Neural progenitor cell (in vitro differentiated cells): ENCODE results near the gene AFF3. TPM values are rescaled to one million over a fixed set of nuclear protein-coding genes. Genes with fewer than 3 reads are reported as not detected.

Experiments used
- DNase-seq: peaks from one replicate; pipeline ENCODE4 v3.0.0-alpha.2; 2016; ENCODE audit warnings: low spot score
- H2AFZ ChIP-seq: fragments of 200-600 bp; sonication (generic); replicated peaks from 2 replicates; pipeline ENCODE4 v1.6.1; 2016; ENCODE audit warnings: antibody characterized with exemption
- H3F3A ChIP-seq: fragments of 200-600 bp; sonication (generic); 2 replicates; pipeline ENCODE4 v1.6.1; 2016; ENCODE audit warnings: antibody characterized with exemption, low read depth
- H3K27ac ChIP-seq: fragments of 200-600 bp; sonication (generic); 2 replicates; pipeline ENCODE4 v1.5.1; 2016; ENCODE audit warnings: mild to moderate bottlenecking
- H3K27me3 ChIP-seq: fragments of 200-600 bp; sonication (generic); 2 replicates; pipeline ENCODE4 v1.6.1; 2016; ENCODE audit warnings: mild to moderate bottlenecking, moderate library complexity
- H3K36me3 ChIP-seq: fragments of 200-600 bp; sonication (generic); 2 replicates; pipeline ENCODE4 v1.5.1; 2016
- H3K4me1 ChIP-seq: fragments of 200-600 bp; sonication (generic); 2 replicates; pipeline ENCODE4 v1.6.1; 2016; ENCODE audit warnings: mixed run types
- H3K4me2 ChIP-seq: fragments of 200-600 bp; sonication (generic); 2 replicates; pipeline ENCODE4 v1.6.1; 2016
- H3K4me3 ChIP-seq: fragments of 200-600 bp; sonication (generic); 2 replicates; pipeline ENCODE4 v1.5.1; 2016
- H3K79me2 ChIP-seq: fragments of 200-600 bp; sonication (generic); 2 replicates; pipeline ENCODE4 v1.6.1; 2016; ENCODE audit warnings: low read depth
- H3K9ac ChIP-seq: fragments of 200-600 bp; sonication (generic); 2 replicates; pipeline ENCODE4 v1.6.1; 2016
- H3K9me3 ChIP-seq: fragments of 200-600 bp; sonication (generic); 2 replicates; pipeline ENCODE4 v1.5.1; 2016; ENCODE audit warnings: low read depth
- H4K20me1 ChIP-seq: fragments of 200-600 bp; sonication (generic); 2 replicates; pipeline ENCODE4 v1.6.1; 2016; ENCODE audit warnings: low read depth
- H3K27ac Mint-ChIP-seq: 3 replicates; pipeline ENCODE4 v1.8.0; 2021; ENCODE audit warnings: mixed read lengths
- H3K27me3 Mint-ChIP-seq: 2 replicates; pipeline ENCODE4 v1.8.0; 2022; ENCODE audit warnings: low read depth, mild to moderate bottlenecking, inconsistent platforms, moderate library complexity, mixed read lengths; ENCODE audit not compliant: insufficient read depth
- H3K36me3 Mint-ChIP-seq: 3 replicates; pipeline ENCODE4 v1.8.0; 2021; ENCODE audit warnings: mixed read lengths
- H3K4me1 Mint-ChIP-seq: 3 replicates; pipeline ENCODE4 v1.8.0; 2021; ENCODE audit warnings: mixed read lengths
- H3K4me3 Mint-ChIP-seq: 3 replicates; pipeline ENCODE4 v1.8.0; 2021; ENCODE audit warnings: mild to moderate bottlenecking, moderate library complexity, mixed read lengths
- H3K9me3 Mint-ChIP-seq: 3 replicates; pipeline ENCODE4 v1.8.0; 2020; ENCODE audit warnings: mixed read lengths
- CTCF ChIP-seq: fragments of 200-600 bp; sonication (generic); IDR thresholded peaks from 2 replicates; pipeline ENCODE4 v1.5.1; 2017; ENCODE audit warnings: antibody characterized with exemption, mild to moderate bottlenecking
- EZH2 ChIP-seq: fragments of 200-600 bp; sonication (generic); IDR thresholded peaks from 2 replicates; pipeline ENCODE4 v1.6.1; 2017; ENCODE audit warnings: antibody characterized with exemption, mild to moderate bottlenecking, moderate library complexity
- EZH2phosphoT487 ChIP-seq: fragments of 200-600 bp; sonication (generic); IDR thresholded peaks from 2 replicates; pipeline ENCODE4 v1.6.1; 2017; ENCODE audit warnings: antibody characterized with exemption
- total RNA-seq: library from RNA; depleted of rRNA; stranded (reverse); fragments of >200 nt; gene quantifications from 2 replicates; pipeline ENCODE4 v1.2.3, GENCODE V29; 2015; ENCODE audit warnings: low replicate concordance

The AFF3 gene
- total RNA-seq, 1 donor from 2014 or later: 0.26 TPM

GRCh38 chr2:99555404-99555803 lies 587.0 kb downstream of the AFF3 start:
- Histone ChIP-seq H3K4me3 (no peak overlapping the region), H3K79me2 (no peaks in the 10 kb centered on the region), H3K9ac (no peak overlapping the region), H3K36me3 (no peaks in the 10 kb centered on the region), H3K4me1 (no peaks in the 10 kb centered on the region), H3K4me2 (no peak overlapping the region), H3K27me3 (peaks cover 36% of the 10 kb centered on the region), H3K9me3 (no peaks in the 10 kb centered on the region), H3F3A (no peaks in the 10 kb centered on the region), H2AFZ (no peak overlapping the region), H4K20me1 (no peaks in the 10 kb centered on the region), H3K27ac (no peak overlapping the region)
- peaks cover 2% of the 10 kb centered on the region for H3K9me3 Mint-ChIP-seq
- TF ChIP-seq CTCF (no peak), EZH2phosphoT487 (no peak), EZH2 (no peak)
- no peak overlapping the region for H3K4me3 Mint-ChIP-seq
- peaks cover 5% of the 10 kb centered on the region for H3K36me3 Mint-ChIP-seq
- no peak overlapping the region for H3K27ac Mint-ChIP-seq
- peaks cover 7% of the 10 kb centered on the region for H3K27me3 Mint-ChIP-seq
- no peak for DNase-seq
- no peaks in the 10 kb centered on the region for H3K4me1 Mint-ChIP-seq

DNA sequence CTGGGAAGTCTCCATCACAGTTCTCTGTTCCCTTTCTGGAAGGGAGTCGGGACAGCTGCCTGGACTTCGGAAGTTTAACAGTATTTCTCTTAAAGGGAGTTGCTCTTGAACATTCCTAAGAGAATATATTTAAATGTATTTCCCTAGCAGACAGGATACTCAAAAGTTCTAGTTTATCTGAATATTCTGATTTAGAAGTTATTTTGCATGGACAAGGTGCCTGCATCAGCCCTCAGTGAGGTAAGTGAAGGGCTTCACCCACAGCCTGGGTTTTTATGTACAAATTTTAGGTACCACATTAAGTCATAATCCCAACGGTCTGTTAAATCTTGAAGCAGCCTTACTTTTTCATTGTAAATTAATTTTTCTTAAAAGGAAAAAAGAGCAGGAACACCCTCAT lies 587.5 kb downstream of the AFF3 start:
- Histone ChIP-seq H3K9me3 (no peaks in the 10 kb centered on the region), H4K20me1 (no peaks in the 10 kb centered on the region), H3K79me2 (no peaks in the 10 kb centered on the region), H3K36me3 (no peaks in the 10 kb centered on the region), H3K27ac (no peak overlapping the region), H3K27me3 (peaks cover 31% of the 10 kb centered on the region), H3K4me2 (no peak overlapping the region), H3F3A (no peaks in the 10 kb centered on the region), H3K9ac (no peak overlapping the region), H3K4me3 (no peak overlapping the region), H2AFZ (no peak overlapping the region), H3K4me1 (no peaks in the 10 kb centered on the region)
- Mint-ChIP-seq H3K36me3 (peaks cover 5% of the 10 kb centered on the region), H3K4me1 (no peaks in the 10 kb centered on the region), H3K27me3 (peaks cover 7% of the 10 kb centered on the region), H3K27ac (no peak overlapping the region), H3K9me3 (peaks cover 2% of the 10 kb centered on the region), H3K4me3 (no peak overlapping the region)
- TF ChIP-seq EZH2phosphoT487 (no peak), EZH2 (no peak), CTCF (no peak)
- no peak for DNase-seq

- Histone ChIP-seq H2AFZ (no peak overlapping the region), H4K20me1 (no peaks in the 10 kb centered on the region), H3K4me3 (no peak overlapping the region), H3F3A (no peaks in the 10 kb centered on the region), H3K36me3 (no peaks in the 10 kb centered on the region), H3K79me2 (no peaks in the 10 kb centered on the region), H3K27ac (no peak overlapping the region), H3K9me3 (no peaks in the 10 kb centered on the region), H3K27me3 (peaks cover 24% of the 10 kb centered on the region), H3K4me1 (no peaks in the 10 kb centered on the region), H3K9ac (no peak overlapping the region), H3K4me2 (peak overlapping the region; percentile 63)
- no peak for TF ChIP-seq EZH2phosphoT487
- TF ChIP-seq CTCF: peak; percentile 57
- no peak overlapping the region for H3K27ac Mint-ChIP-seq
- peaks cover 7% of the 10 kb centered on the region for H3K36me3 Mint-ChIP-seq
- peaks cover 2% of the 10 kb centered on the region for H3K9me3 Mint-ChIP-seq
- H3K4me1 Mint-ChIP-seq: no peaks in the 10 kb centered on the region
- peaks cover 7% of the 10 kb centered on the region for H3K27me3 Mint-ChIP-seq
- peak; percentile 63 for DNase-seq
- no peak overlapping the region for H3K4me3 Mint-ChIP-seq
Observed at GRCh38 chr2:99554238-99554637, 588.2 kb downstream of the AFF3 start.

GRCh38 chr2:99552529-99552928 lies 589.9 kb downstream of the AFF3 start:
- Histone ChIP-seq H3F3A (no peaks in the 10 kb centered on the region), H4K20me1 (no peaks in the 10 kb centered on the region), H3K79me2 (no peaks in the 10 kb centered on the region), H3K9ac (no peak overlapping the region), H3K4me3 (no peak overlapping the region), H3K27ac (no peak overlapping the region), H3K9me3 (no peaks in the 10 kb centered on the region), H3K27me3 (peaks cover 24% of the 10 kb centered on the region), H3K36me3 (no peaks in the 10 kb centered on the region), H3K4me2 (no peak overlapping the region), H2AFZ (no peak overlapping the region), H3K4me1 (no peaks in the 10 kb centered on the region)
- H3K4me1 Mint-ChIP-seq: no peaks in the 10 kb centered on the region
- peaks cover 4% of the 10 kb centered on the region for H3K27me3 Mint-ChIP-seq
- no peak overlapping the region for H3K27ac Mint-ChIP-seq
- peaks cover 7% of the 10 kb centered on the region for H3K36me3 Mint-ChIP-seq
- no peak for TF ChIP-seq EZH2phosphoT487
- TF ChIP-seq CTCF: no peak
- no peak for TF ChIP-seq EZH2
- no peak overlapping the region for H3K4me3 Mint-ChIP-seq
- peaks cover 2% of the 10 kb centered on the region for H3K9me3 Mint-ChIP-seq
- no peak for DNase-seq
